Spleen (tissue), 7 donors: Measurements from ENCODE around the gene ATG5.

Source experiments
- POLR2A ChIP-seq, 3 donors: fragments of 450-650 bp; IDR thresholded peaks; one replicate each; pipeline ENCODE4 v1.5.1; 2017; ENCODE audit warnings: antibody characterized with exemption in 3 of 3, mild to moderate bottlenecking in 1 of 3
- POLR2AphosphoS5 ChIP-seq, 3 donors: sonication (generic); formaldehyde crosslinking; IDR thresholded peaks; one replicate each; pipeline ENCODE4 v1.5.1; 2017; ENCODE audit warnings: antibody characterized with exemption in 3 of 3
- TF ChIP-seq, protein P1 (sequence below), 11 experiments: fragments of 200-600 bp in 7 of 11; fragments of 450-650 bp in 4 of 11; sonication (generic) in 4 of 11; IDR thresholded peaks in 8 of 11; conservative IDR thresholded peaks in 3 of 11; 1 replicate in 7 of 11; 2 replicates in 4 of 11; pipeline versions ENCODE4 v1.4.0 to v1.8.0; 2016 to 2021; ENCODE audit warnings: antibody characterized with exemption in 11 of 11, inconsistent platforms in 4 of 11, mild to moderate bottlenecking in 1 of 11
- donor health status: DM: no; HTN: no; CAD: no; lungs with moderate emphysema.
- donor health status: DM: no; HTN: no; CAD: no.
- donor health status: DM: no; HTN: no; CAD: no.

DNA sequence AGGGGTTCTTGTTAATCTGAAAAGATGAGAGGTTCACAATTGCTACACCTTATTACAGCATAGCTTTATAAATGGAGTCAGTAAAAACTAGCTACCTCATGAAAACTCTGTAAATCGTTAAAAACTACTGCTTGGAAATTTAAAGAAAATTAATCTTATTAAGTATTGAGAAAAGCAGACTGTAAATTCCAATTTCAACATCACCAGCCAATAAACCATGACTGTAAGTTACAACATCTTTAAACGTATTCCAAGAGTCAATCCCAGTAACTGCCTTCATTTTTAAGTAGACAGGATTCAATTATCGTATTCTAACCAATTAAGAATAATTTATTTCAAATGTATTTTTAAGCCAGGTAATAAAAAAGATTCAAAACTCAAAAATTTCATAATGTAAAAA is 70.3 kb downstream of the ATG5 start:
- TF ChIP-seq, protein P1, sequence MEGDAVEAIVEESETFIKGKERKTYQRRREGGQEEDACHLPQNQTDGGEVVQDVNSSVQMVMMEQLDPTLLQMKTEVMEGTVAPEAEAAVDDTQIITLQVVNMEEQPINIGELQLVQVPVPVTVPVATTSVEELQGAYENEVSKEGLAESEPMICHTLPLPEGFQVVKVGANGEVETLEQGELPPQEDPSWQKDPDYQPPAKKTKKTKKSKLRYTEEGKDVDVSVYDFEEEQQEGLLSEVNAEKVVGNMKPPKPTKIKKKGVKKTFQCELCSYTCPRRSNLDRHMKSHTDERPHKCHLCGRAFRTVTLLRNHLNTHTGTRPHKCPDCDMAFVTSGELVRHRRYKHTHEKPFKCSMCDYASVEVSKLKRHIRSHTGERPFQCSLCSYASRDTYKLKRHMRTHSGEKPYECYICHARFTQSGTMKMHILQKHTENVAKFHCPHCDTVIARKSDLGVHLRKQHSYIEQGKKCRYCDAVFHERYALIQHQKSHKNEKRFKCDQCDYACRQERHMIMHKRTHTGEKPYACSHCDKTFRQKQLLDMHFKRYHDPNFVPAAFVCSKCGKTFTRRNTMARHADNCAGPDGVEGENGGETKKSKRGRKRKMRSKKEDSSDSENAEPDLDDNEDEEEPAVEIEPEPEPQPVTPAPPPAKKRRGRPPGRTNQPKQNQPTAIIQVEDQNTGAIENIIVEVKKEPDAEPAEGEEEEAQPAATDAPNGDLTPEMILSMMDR (IDR thresholded peaks at IDR 0.05 in 8 of 11, conservative IDR thresholded peaks at IDR 0.05 in 3 of 11): no peak
- TF ChIP-seq POLR2A (IDR thresholded peaks at IDR 0.05) (no peak), POLR2AphosphoS5 (IDR thresholded peaks at IDR 0.05) (no peak)
